PFSK-1 (cell line): ENCODE measurements around the gene ENO1.

ENCODE experiments used
- FOXP2 ChIP-seq: optimal IDR thresholded peaks from 2 replicates; pipeline ENCODE3; 2011; ENCODE audit warnings: borderline replicate concordance, control low read depth, inconsistent platforms; ENCODE audit not compliant: insufficient read depth; ENCODE audit errors: extremely low read length, extremely low read depth
- POLR2AphosphoS5 ChIP-seq: IDR thresholded peaks from 2 replicates; pipeline ENCODE4 v1.6.1; 2012; ENCODE audit warnings: low read depth, mild to moderate bottlenecking, control low read depth, low read length, moderate library complexity
- REST ChIP-seq, 2 experiments: IDR thresholded peaks; 2 replicates each; pipeline versions ENCODE4 v1.6.1 to v1.8.0; 2011 to 2012; ENCODE audit warnings: low read depth in 2 of 2, low read length in 2 of 2, control low read depth in 1 of 2, inconsistent platforms in 1 of 2, mild to moderate bottlenecking in 1 of 2, moderate library complexity in 1 of 2; ENCODE audit not compliant: insufficient read depth in 1 of 2
- SIN3A ChIP-seq: IDR thresholded peaks from 2 replicates; pipeline ENCODE4 v1.6.1; 2012; ENCODE audit warnings: mild to moderate bottlenecking, low read length, moderate library complexity, borderline replicate concordance; ENCODE audit not compliant: insufficient read depth
- TAF1 ChIP-seq: IDR thresholded peaks from 2 replicates; pipeline ENCODE4 v1.6.1; 2012; ENCODE audit warnings: low read length, control low read depth, borderline replicate concordance; ENCODE audit not compliant: insufficient read depth

The ENO1 gene

GRCh38 chr1:8922962-8923361 lies 44.5 kb upstream of the ENO1 start:
- TF ChIP-seq SIN3A: no peak
- no peak for TF ChIP-seq POLR2AphosphoS5
- no peak for TF ChIP-seq REST (IDR thresholded peaks at IDR 0.05; ENCODE audit: insufficient read depth in 1 of 2, low read depth in 2 of 2, low read length in 2 of 2)
- TF ChIP-seq FOXP2: no peak
- TF ChIP-seq TAF1: no peak

- TF ChIP-seq REST (IDR thresholded peaks at IDR 0.05; ENCODE audit: insufficient read depth in 1 of 2, low read depth in 2 of 2, low read length in 2 of 2): no peak
- no peak for TF ChIP-seq TAF1
- no peak for TF ChIP-seq SIN3A
- no peak for TF ChIP-seq POLR2AphosphoS5
- no peak for TF ChIP-seq FOXP2
Observed at GRCh38 chr1:8915446-8915845, 37.0 kb upstream of the ENO1 start.

- TF ChIP-seq POLR2AphosphoS5: no peak
- no peak for TF ChIP-seq TAF1
- no peak for TF ChIP-seq REST (IDR thresholded peaks at IDR 0.05; ENCODE audit: insufficient read depth in 1 of 2, low read depth in 2 of 2, low read length in 2 of 2)
- no peak for TF ChIP-seq SIN3A
- no peak for TF ChIP-seq FOXP2
Observed at GRCh38 chr1:8914466-8914865, 36.0 kb upstream of the ENO1 start.

- TF ChIP-seq SIN3A (no peak), TAF1 (no peak), POLR2AphosphoS5 (no peak), REST (IDR thresholded peaks at IDR 0.05; ENCODE audit: insufficient read depth in 1 of 2, low read depth in 2 of 2, low read length in 2 of 2) (no peak), FOXP2 (no peak)
Observed at GRCh38 chr1:8913457-8913856, 35.0 kb upstream of the ENO1 start.
